Spleen (tissue), 11 donors: ENCODE results near the gene LRRC4C. TPM values are rescaled to one million over a fixed set of nuclear protein-coding genes. Genes with fewer than 3 reads are reported as not detected.

Experiments
- DNase-seq: peaks from one replicate; pipeline ENCODE4 v3.0.0-alpha.2; 2020
- H3K27ac ChIP-seq, 8 donors: fragments of 200-600 bp; sonication (generic) in 7 of 8; 1 replicate in 4 of 8; 2 replicates in 4 of 8; pipeline versions ENCODE4 v1.5.0 to v1.8.0; 2016 to 2021; ENCODE audit warnings: inconsistent platforms in 4 of 8, mild to moderate bottlenecking in 4 of 8, moderate library complexity in 1 of 8
- H3K27me3 ChIP-seq, 7 donors: fragments of 200-600 bp; sonication (generic) in 6 of 7; replicated peaks in 1 of 7; 1 replicate in 4 of 7; 2 replicates in 3 of 7; pipeline versions ENCODE4 v1.5.0 to v1.8.0; 2016 to 2021; ENCODE audit warnings: inconsistent platforms in 3 of 7, mild to moderate bottlenecking in 1 of 7
- H3K36me3 ChIP-seq, 6 donors: fragments of 200-600 bp; sonication (generic) in 5 of 6; 1 replicate in 4 of 6; 2 replicates in 2 of 6; pipeline versions ENCODE4 v1.5.0 to v1.8.0; 2016 to 2021; ENCODE audit warnings: inconsistent platforms in 2 of 6
- H3K4me1 ChIP-seq, 6 donors: fragments of 200-600 bp; sonication (generic) in 5 of 6; 1 replicate in 3 of 6; 2 replicates in 3 of 6; pipeline versions ENCODE4 v1.5.0 to v1.8.0; 2016 to 2021; ENCODE audit warnings: inconsistent platforms in 3 of 6
- H3K4me3 ChIP-seq, 8 donors: fragments of 200-600 bp; sonication (generic) in 7 of 8; 1 replicate in 4 of 8; 2 replicates in 4 of 8; pipeline versions ENCODE4 v1.5.0 to v1.8.0; 2016 to 2021; ENCODE audit warnings: inconsistent platforms in 4 of 8, mild to moderate bottlenecking in 4 of 8, moderate library complexity in 2 of 8
- H3K9me3 ChIP-seq, 8 donors: fragments of 200-600 bp; sonication (generic) in 7 of 8; 1 replicate in 4 of 8; 2 replicates in 4 of 8; pipeline versions ENCODE4 v1.5.0 to v1.8.0; 2016 to 2021; ENCODE audit warnings: inconsistent platforms in 4 of 8
- POLR2A ChIP-seq, 3 donors: fragments of 450-650 bp; IDR thresholded peaks; one replicate each; pipeline ENCODE4 v1.5.1; 2017; ENCODE audit warnings: antibody characterized with exemption in 3 of 3, mild to moderate bottlenecking in 1 of 3
- POLR2AphosphoS5 ChIP-seq, 3 donors: sonication (generic); formaldehyde crosslinking; IDR thresholded peaks; one replicate each; pipeline ENCODE4 v1.5.1; 2017; ENCODE audit warnings: antibody characterized with exemption in 3 of 3
- WGBS, 5 donors: extraction: QIAGEN DNeasy Blood & Tissue Kit in 3 of 5; methylation state at CpG; one replicate each; pipeline versions ENCODE4 v1.1.5 to v1.1.7; 2013 to 2018; 5-methylcytosine and 5-hydroxymethylcytosine counted together
- intact Hi-C: fragments of 100-400 bp; cut with DNase I; formaldehyde crosslinking; loops from one replicate; pipeline ENCODE4 v1.15.0; 2023; ENCODE audit warnings: low total_unique reads
- polyA plus RNA-seq, 3 donors: library from polyadenylated mRNA; stranded (reverse); fragments of 200-250 nt; gene quantifications; one replicate each; pipeline ENCODE4 v1.2.1, GENCODE V29; 2013
- total RNA-seq, 7 donors: library from RNA; depleted of rRNA in 3 of 7; stranded (reverse); fragments of >200 nt in 3 of 7; fragmentation: NEBNext Ultra II Directional in 4 of 7; extraction: Animal tissue kit (Norgen Biotek cat#: 25700) in 4 of 7; gene quantifications; one replicate each; pipeline versions ENCODE4 v1.1.0 to v1.2.1, GENCODE V29; 2016 to 2021
- TF ChIP-seq, protein P1 (sequence below), 11 experiments: fragments of 200-600 bp in 7 of 11; fragments of 450-650 bp in 4 of 11; sonication (generic) in 4 of 11; IDR thresholded peaks in 8 of 11; conservative IDR thresholded peaks in 3 of 11; 1 replicate in 7 of 11; 2 replicates in 4 of 11; pipeline versions ENCODE4 v1.4.0 to v1.8.0; 2016 to 2021; ENCODE audit warnings: antibody characterized with exemption in 11 of 11, inconsistent platforms in 4 of 11, mild to moderate bottlenecking in 1 of 11
- donor health status: healthy with polysubstance abuse.
- donor health status: DM: no; HTN: no; CAD: no; lungs with moderate emphysema.
- donor health status: DM: no; HTN: no; CAD: no.
- donor health status: Bipolar disorder and iron deficiency.
- donor health status: healthy.
- donor health status: DM: no; HTN: no; CAD: no.
- donor health status: DM: yes; HTN: yes; CAD: no.

The LRRC4C gene
- total and polyA plus RNA-seq, 10 donors, result 0.15 to 8.9 (median 1.9) TPM

GRCh38 chr11:40354121-40354520 lies 1105.3 kb downstream of the LRRC4C start:
- no peak overlapping the region for H3K4me3 ChIP-seq
- H3K27me3 ChIP-seq, result no peaks in the 10 kb centered on the region
- no peak overlapping the region for H3K27ac ChIP-seq
- no peaks in the 10 kb centered on the region for H3K36me3 ChIP-seq
- no peak for DNase-seq
- peaks cover 0 to 26% (median 3%) of the 10 kb centered on the region in 8 donors for H3K9me3 ChIP-seq
- 77 to 93% (median 91%) methylated on average over 4 of the region's 4 CpGs for WGBS, 5 donors
- TF ChIP-seq POLR2A (IDR thresholded peaks at IDR 0.05) (no peak), POLR2AphosphoS5 (IDR thresholded peaks at IDR 0.05) (no peak)
- TF ChIP-seq, protein P1, sequence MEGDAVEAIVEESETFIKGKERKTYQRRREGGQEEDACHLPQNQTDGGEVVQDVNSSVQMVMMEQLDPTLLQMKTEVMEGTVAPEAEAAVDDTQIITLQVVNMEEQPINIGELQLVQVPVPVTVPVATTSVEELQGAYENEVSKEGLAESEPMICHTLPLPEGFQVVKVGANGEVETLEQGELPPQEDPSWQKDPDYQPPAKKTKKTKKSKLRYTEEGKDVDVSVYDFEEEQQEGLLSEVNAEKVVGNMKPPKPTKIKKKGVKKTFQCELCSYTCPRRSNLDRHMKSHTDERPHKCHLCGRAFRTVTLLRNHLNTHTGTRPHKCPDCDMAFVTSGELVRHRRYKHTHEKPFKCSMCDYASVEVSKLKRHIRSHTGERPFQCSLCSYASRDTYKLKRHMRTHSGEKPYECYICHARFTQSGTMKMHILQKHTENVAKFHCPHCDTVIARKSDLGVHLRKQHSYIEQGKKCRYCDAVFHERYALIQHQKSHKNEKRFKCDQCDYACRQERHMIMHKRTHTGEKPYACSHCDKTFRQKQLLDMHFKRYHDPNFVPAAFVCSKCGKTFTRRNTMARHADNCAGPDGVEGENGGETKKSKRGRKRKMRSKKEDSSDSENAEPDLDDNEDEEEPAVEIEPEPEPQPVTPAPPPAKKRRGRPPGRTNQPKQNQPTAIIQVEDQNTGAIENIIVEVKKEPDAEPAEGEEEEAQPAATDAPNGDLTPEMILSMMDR (IDR thresholded peaks at IDR 0.05 in 8 of 11, conservative IDR thresholded peaks at IDR 0.05 in 3 of 11), result no peak
- intact Hi-C loops, result no loop called here
- no peaks in the 10 kb centered on the region for H3K4me1 ChIP-seq

- Histone ChIP-seq H3K36me3 (no peaks in the 10 kb centered on the region), H3K4me3 (no peak overlapping the region), H3K9me3 (peaks cover 0 to 26% (median 16%) of the 10 kb centered on the region in 8 donors), H3K4me1 (no peaks in the 10 kb centered on the region), H3K27me3 (no peaks in the 10 kb centered on the region), H3K27ac (no peak overlapping the region)
- intact Hi-C loops, result no loop called here
- DNase-seq, result no peak
- no peak for TF ChIP-seq POLR2AphosphoS5 (IDR thresholded peaks at IDR 0.05)
- TF ChIP-seq, protein P1 (IDR thresholded peaks at IDR 0.05 in 8 of 11, conservative IDR thresholded peaks at IDR 0.05 in 3 of 11), result no peak
- no peak for TF ChIP-seq POLR2A (IDR thresholded peaks at IDR 0.05)
- 35 to 63% (median 57%) methylated on average over 3 of the region's 3 CpGs for WGBS, 5 donors
Measured at GRCh38 chr11:40340911-40341310, 1118.5 kb downstream of the LRRC4C start.

GRCh38 chr11:40338739-40339138 lies 1120.7 kb downstream of the LRRC4C start:
- H3K4me3 ChIP-seq, result no peak overlapping the region

DNA sequence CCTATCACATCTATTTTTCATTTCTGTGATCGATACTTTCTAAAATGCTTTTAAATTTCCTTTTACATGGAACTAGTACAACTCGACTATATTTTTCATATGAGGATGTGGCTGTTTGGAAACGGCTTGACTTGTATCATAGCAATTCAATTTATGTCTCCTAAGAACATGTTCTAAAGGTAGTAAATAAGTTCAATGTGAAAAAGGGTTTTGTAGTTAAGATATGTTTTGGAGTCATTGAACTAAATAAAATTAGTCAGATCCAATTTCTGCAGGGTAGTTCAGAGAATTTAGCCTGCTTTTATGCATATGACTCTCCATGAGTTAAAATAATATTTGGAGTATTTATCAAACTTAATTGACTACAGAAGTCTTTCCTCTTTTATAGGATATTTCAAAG lies 1121.4 kb downstream of the LRRC4C start:
- H3K27ac ChIP-seq, result no peak overlapping the region
- DNase-seq, result no peak
- H3K9me3 ChIP-seq, result peaks cover 0 to 9% (median 0%) of the 10 kb centered on the region in 8 donors
- no peak overlapping the region for H3K4me3 ChIP-seq
- H3K4me1 ChIP-seq, result no peaks in the 10 kb centered on the region
- 82 to 90% (median 84%) methylated on average over 3 of the region's 3 CpGs for WGBS, 5 donors
- intact Hi-C loops, result no loop called here
- TF ChIP-seq, protein P1 (IDR thresholded peaks at IDR 0.05 in 8 of 11, conservative IDR thresholded peaks at IDR 0.05 in 3 of 11), result no peak
- no peak for TF ChIP-seq POLR2A (IDR thresholded peaks at IDR 0.05)
- no peak for TF ChIP-seq POLR2AphosphoS5 (IDR thresholded peaks at IDR 0.05)
- H3K27me3 ChIP-seq, result no peaks in the 10 kb centered on the region
- H3K36me3 ChIP-seq, result no peaks in the 10 kb centered on the region

More at GRCh38 chr11:40338739-40339138, 1120.7 kb downstream of the LRRC4C start:
- DNase-seq, result no peak
- TF ChIP-seq, protein P1 (IDR thresholded peaks at IDR 0.05 in 8 of 11, conservative IDR thresholded peaks at IDR 0.05 in 3 of 11), result no peak
- no peak for TF ChIP-seq POLR2A (IDR thresholded peaks at IDR 0.05)
- no peak for TF ChIP-seq POLR2AphosphoS5 (IDR thresholded peaks at IDR 0.05)
- H3K9me3 ChIP-seq, result peaks cover 0 to 11% (median 2%) of the 10 kb centered on the region in 8 donors
- no peaks in the 10 kb centered on the region for H3K4me1 ChIP-seq
- no peaks in the 10 kb centered on the region for H3K36me3 ChIP-seq
- intact Hi-C loops, result no loop called here
- H3K27ac ChIP-seq, result no peak overlapping the region
- no peaks in the 10 kb centered on the region for H3K27me3 ChIP-seq
- WGBS, 5 donors, result 59 to 69% (median 63%) methylated on average over 6 of the region's 6 CpGs
